ENCODE data around the gene REPS2. TPM values are rescaled to one million over a fixed set of nuclear protein-coding genes. Genes with fewer than 3 reads are reported as not detected.

The REPS2 gene
- total RNA-seq, 1 experiment from 2014 or later, result 4.5 TPM

DNA sequence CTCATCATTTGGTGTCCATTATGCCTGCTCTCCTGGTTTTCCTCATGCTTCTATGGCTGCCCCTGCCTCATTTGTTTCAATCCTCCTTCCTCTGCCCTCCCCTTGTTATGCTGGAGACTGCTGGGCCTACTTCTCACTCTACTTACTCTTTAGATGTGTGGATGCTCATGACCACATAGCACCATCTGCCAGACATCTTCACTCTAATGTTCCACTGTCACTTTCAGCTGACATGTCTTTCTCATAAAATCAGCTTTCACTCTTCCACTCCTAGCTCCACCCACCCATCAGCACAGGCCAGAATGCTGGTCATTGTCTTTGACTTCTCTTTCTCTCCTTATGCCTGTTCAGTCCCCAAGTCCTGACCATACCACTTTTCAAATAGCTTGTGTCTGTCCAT, 86.8 kb downstream of the REPS2 start:
- Histone ChIP-seq H3K4me3 (ENCODE audit: low read depth in 2 of 2, low read length in 2 of 2) (no peak overlapping the region), H3K4me1 (ENCODE audit: control insufficient read depth, insufficient read depth, low read length) (no peaks in the 10 kb centered on the region), H3K9me3 (ENCODE audit: control insufficient read depth, insufficient read depth, low read depth, low read length) (no peaks in the 10 kb centered on the region), H3K27me3 (ENCODE audit: control insufficient read depth, insufficient read depth, low read length) (no peaks in the 10 kb centered on the region), H3K27ac (ENCODE audit: low read length) (no peak overlapping the region), H3K36me3 (ENCODE audit: control insufficient read depth, insufficient read depth, low read length) (no peaks in the 10 kb centered on the region)
- intact Hi-C loops (cut with micrococcal nuclease; ENCODE audit: unreplicated experiment) (no loop called here), in situ Hi-C loops (cut with HindIII; ENCODE audit: low pct_unique_long_range_greater_than_20kb, low sequenced_read_pairs) (no loop called here)
- no peak for ATAC-seq
- CTCF ChIA-PET, result no interaction called here
- POLR2A ChIA-PET, result no interaction called here
- no TSS peak for BruUV-seq (replicated peaks)
- TF ChIP-seq SIN3A (IDR thresholded peaks at IDR 0.05; ENCODE audit: borderline replicate concordance, insufficient read depth, low read depth, low read length) (no peak), TCF7L2 (IDR thresholded peaks at IDR 0.05; ENCODE audit: low read depth, low read length) (no peak), POLR2AphosphoS5 (IDR thresholded peaks at IDR 0.05; ENCODE audit: low read depth, low read length) (no peak)
- TF ChIP-seq, protein P1, sequence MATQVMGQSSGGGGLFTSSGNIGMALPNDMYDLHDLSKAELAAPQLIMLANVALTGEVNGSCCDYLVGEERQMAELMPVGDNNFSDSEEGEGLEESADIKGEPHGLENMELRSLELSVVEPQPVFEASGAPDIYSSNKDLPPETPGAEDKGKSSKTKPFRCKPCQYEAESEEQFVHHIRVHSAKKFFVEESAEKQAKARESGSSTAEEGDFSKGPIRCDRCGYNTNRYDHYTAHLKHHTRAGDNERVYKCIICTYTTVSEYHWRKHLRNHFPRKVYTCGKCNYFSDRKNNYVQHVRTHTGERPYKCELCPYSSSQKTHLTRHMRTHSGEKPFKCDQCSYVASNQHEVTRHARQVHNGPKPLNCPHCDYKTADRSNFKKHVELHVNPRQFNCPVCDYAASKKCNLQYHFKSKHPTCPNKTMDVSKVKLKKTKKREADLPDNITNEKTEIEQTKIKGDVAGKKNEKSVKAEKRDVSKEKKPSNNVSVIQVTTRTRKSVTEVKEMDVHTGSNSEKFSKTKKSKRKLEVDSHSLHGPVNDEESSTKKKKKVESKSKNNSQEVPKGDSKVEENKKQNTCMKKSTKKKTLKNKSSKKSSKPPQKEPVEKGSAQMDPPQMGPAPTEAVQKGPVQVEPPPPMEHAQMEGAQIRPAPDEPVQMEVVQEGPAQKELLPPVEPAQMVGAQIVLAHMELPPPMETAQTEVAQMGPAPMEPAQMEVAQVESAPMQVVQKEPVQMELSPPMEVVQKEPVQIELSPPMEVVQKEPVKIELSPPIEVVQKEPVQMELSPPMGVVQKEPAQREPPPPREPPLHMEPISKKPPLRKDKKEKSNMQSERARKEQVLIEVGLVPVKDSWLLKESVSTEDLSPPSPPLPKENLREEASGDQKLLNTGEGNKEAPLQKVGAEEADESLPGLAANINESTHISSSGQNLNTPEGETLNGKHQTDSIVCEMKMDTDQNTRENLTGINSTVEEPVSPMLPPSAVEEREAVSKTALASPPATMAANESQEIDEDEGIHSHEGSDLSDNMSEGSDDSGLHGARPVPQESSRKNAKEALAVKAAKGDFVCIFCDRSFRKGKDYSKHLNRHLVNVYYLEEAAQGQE (IDR thresholded peaks at IDR 0.05; ENCODE audit: insufficient read depth in 1 of 2, low read depth in 2 of 2, low read length in 1 of 2), result no peak
- TF ChIP-seq, protein P2, sequence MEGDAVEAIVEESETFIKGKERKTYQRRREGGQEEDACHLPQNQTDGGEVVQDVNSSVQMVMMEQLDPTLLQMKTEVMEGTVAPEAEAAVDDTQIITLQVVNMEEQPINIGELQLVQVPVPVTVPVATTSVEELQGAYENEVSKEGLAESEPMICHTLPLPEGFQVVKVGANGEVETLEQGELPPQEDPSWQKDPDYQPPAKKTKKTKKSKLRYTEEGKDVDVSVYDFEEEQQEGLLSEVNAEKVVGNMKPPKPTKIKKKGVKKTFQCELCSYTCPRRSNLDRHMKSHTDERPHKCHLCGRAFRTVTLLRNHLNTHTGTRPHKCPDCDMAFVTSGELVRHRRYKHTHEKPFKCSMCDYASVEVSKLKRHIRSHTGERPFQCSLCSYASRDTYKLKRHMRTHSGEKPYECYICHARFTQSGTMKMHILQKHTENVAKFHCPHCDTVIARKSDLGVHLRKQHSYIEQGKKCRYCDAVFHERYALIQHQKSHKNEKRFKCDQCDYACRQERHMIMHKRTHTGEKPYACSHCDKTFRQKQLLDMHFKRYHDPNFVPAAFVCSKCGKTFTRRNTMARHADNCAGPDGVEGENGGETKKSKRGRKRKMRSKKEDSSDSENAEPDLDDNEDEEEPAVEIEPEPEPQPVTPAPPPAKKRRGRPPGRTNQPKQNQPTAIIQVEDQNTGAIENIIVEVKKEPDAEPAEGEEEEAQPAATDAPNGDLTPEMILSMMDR (IDR thresholded peaks at IDR 0.05), result no peak
- no peak for DNase-seq (ENCODE audit: low read depth, low spot score)

DNA sequence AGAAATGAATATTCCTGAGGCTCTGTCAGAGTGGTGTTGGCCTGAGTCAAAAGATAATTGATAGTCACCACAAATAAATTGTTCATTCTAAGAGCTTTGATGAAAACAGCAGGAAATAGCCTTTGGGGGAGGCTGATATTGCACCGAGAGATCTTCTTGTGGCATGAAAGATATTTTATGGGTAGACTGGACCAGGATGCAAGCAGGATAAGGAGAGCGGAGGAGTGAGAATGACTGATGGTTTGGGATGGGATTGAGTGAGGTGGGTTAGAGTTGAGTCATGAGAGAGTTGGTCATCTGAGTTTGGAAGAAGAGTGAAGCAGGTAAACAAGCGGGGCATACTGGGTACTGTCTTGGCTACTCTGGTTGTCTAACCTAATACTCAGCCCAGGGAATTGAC, 88.7 kb downstream of the REPS2 start:
- H3K27me3 ChIP-seq (ENCODE audit: control insufficient read depth, insufficient read depth, low read length), result no peaks in the 10 kb centered on the region
- no peak overlapping the region for H3K27ac ChIP-seq (ENCODE audit: low read length)
- H3K4me1 ChIP-seq (ENCODE audit: control insufficient read depth, insufficient read depth, low read length), result no peaks in the 10 kb centered on the region
- no peaks in the 10 kb centered on the region for H3K9me3 ChIP-seq (ENCODE audit: control insufficient read depth, insufficient read depth, low read depth, low read length)
- DNase-seq (ENCODE audit: low read depth, low spot score) (no peak), ATAC-seq (no peak)
- intact Hi-C loops (cut with micrococcal nuclease; ENCODE audit: unreplicated experiment), result no loop called here
- TF ChIP-seq, protein P2 (IDR thresholded peaks at IDR 0.05), result no peak
- TF ChIP-seq SIN3A (IDR thresholded peaks at IDR 0.05; ENCODE audit: borderline replicate concordance, insufficient read depth, low read depth, low read length), result no peak
- TF ChIP-seq TCF7L2 (IDR thresholded peaks at IDR 0.05; ENCODE audit: low read depth, low read length), result no peak
- TF ChIP-seq, protein P1 (IDR thresholded peaks at IDR 0.05; ENCODE audit: insufficient read depth in 1 of 2, low read depth in 2 of 2, low read length in 1 of 2), result no peak
- no peak for TF ChIP-seq POLR2AphosphoS5 (IDR thresholded peaks at IDR 0.05; ENCODE audit: low read depth, low read length)
- H3K4me3 ChIP-seq (ENCODE audit: low read depth in 2 of 2, low read length in 2 of 2), result no peak overlapping the region
- no peaks in the 10 kb centered on the region for H3K36me3 ChIP-seq (ENCODE audit: control insufficient read depth, insufficient read depth, low read length)
- in situ Hi-C loops (cut with HindIII; ENCODE audit: low pct_unique_long_range_greater_than_20kb, low sequenced_read_pairs), result no loop called here
- no TSS peak for BruUV-seq (replicated peaks)
- POLR2A ChIA-PET, result no interaction called here
- CTCF ChIA-PET, result no interaction called here

Measured in Panc1 (cell line).